Stimulated activated effector memory CD8-positive, alpha-beta T cell treated with anti-CD3 and anti-CD28 coated beads, Interleukin-12 subunit alpha, Interleukin-12 subunit beta, amount 100 ng/mL, for 72 hours (primary cell): ENCODE measurements around the gene LGALS3.

ENCODE experiments used
- ATAC-seq: fragments of 150-1000 bp; cut with Tn5 transposase; 2 replicates; pipeline ENCODE4 v1.10.0; 2021
- DNase-seq, 2 donors: peaks; one replicate each; pipeline ENCODE4 v3.0.0; 2021 to 2022; ENCODE audit warnings: low spot score in 2 of 2
- H3K27ac Mint-ChIP-seq: one replicate; pipeline ENCODE4 v1.8.0; 2022; ENCODE audit warnings: mild to moderate bottlenecking, mixed read lengths
- H3K36me3 Mint-ChIP-seq: one replicate; pipeline ENCODE4 v1.8.0; 2022; ENCODE audit warnings: mild to moderate bottlenecking, mixed read lengths
- H3K4me1 Mint-ChIP-seq: one replicate; pipeline ENCODE4 v1.8.0; 2022; ENCODE audit warnings: mixed read lengths
- H3K4me3 Mint-ChIP-seq: one replicate; pipeline ENCODE4 v1.8.0; 2022; ENCODE audit warnings: mild to moderate bottlenecking, mixed read lengths
- H3K9me3 Mint-ChIP-seq: one replicate; pipeline ENCODE4 v1.8.0; 2022; ENCODE audit warnings: mixed read lengths

The LGALS3 gene

GRCh38 chr14:55180434-55180833 is 51.4 kb downstream of the LGALS3 start:
- Mint-ChIP-seq H3K36me3 (peaks cover 61% of the 10 kb centered on the region), H3K4me3 (no peak overlapping the region), H3K4me1 (no peaks in the 10 kb centered on the region), H3K27ac (peak overlapping the region; percentile 17), H3K9me3 (no peaks in the 10 kb centered on the region)
- DNase-seq (no peak), ATAC-seq (peak; percentile 49)

GRCh38 chr14:55188686-55189295 is 59.7 kb downstream of the LGALS3 start:
- H3K27ac Mint-ChIP-seq: no peak overlapping the region
- H3K36me3 Mint-ChIP-seq: no peaks in the 10 kb centered on the region
- DNase-seq (no peak), ATAC-seq (no peak)
- no peaks in the 10 kb centered on the region for H3K9me3 Mint-ChIP-seq
- H3K4me3 Mint-ChIP-seq: peak overlapping the region; percentile 87
- peaks cover 19% of the 10 kb centered on the region for H3K4me1 Mint-ChIP-seq

- DNase-seq (no peak), ATAC-seq (no peak)
- Mint-ChIP-seq H3K4me1 (peaks cover 19% of the 10 kb centered on the region), H3K27ac (peak overlapping the region; percentile 83), H3K9me3 (no peaks in the 10 kb centered on the region), H3K4me3 (peak overlapping the region; percentile 87), H3K36me3 (no peaks in the 10 kb centered on the region)
Observed at GRCh38 chr14:55190906-55191202, 61.8 kb downstream of the LGALS3 start.

- ATAC-seq (peak; percentile 97), DNase-seq (peak; percentile 74 to 94)
- H3K4me3 Mint-ChIP-seq: peak within 1 kb of the TSS; percentile 87
- no peaks in the 10 kb centered on the region for H3K9me3 Mint-ChIP-seq
- no peaks in the 10 kb centered on the region for H3K36me3 Mint-ChIP-seq
- peak within 1 kb of the TSS; percentile 83 for H3K27ac Mint-ChIP-seq
- H3K4me1 Mint-ChIP-seq: peaks cover 19% of the 10 kb centered on the region
Observed at GRCh38 chr14:55191203-55192053, 62.4 kb downstream of the LGALS3 start, which contains the start of gene DLGAP5. Gene DLGAP5, minus strand, starts transcription at chr14:55191585. Its CDS starts 2,406 bp downstream, at chr14:55189179.

- DNase-seq (no peak), ATAC-seq (no peak)
- Mint-ChIP-seq H3K9me3 (no peaks in the 10 kb centered on the region), H3K27ac (peak overlapping the region; percentile 83), H3K4me3 (peak overlapping the region; percentile 87), H3K4me1 (peaks cover 19% of the 10 kb centered on the region), H3K36me3 (no peaks in the 10 kb centered on the region)
Observed at GRCh38 chr14:55192054-55192621, 63.1 kb downstream of the LGALS3 start.

- Mint-ChIP-seq H3K27ac (no peak overlapping the region), H3K4me1 (peaks cover 14% of the 10 kb centered on the region), H3K4me3 (no peak overlapping the region), H3K36me3 (no peaks in the 10 kb centered on the region), H3K9me3 (no peaks in the 10 kb centered on the region)
- no peak for DNase-seq
- no peak for ATAC-seq
Observed at GRCh38 chr14:55194656-55195355, 65.8 kb downstream of the LGALS3 start.
